HEK293T (cell line): ENCODE data around the gene RANBP2.

Experiments
- CTCF ChIA-PET: fragments of 350-600 bp; formaldehyde crosslinking; extraction: SDS; loops from one replicate; lab custom pipeline; 2021; ENCODE audit warnings: antibody characterized with exemption, inconsistent platforms; lab: Yijun Ruan, JAX
- POLR2A ChIA-PET: fragments of 350-600 bp; formaldehyde crosslinking; extraction: SDS; loops from one replicate; lab custom pipeline; 2020; ENCODE audit warnings: antibody characterized with exemption, inconsistent platforms; lab: Yijun Ruan, JAX
- DNase-seq: peaks from one replicate; pipeline ENCODE4 v3.0.0; 2012; ENCODE audit warnings: mixed read lengths; ENCODE audit errors: extremely low spot score
- ARNT ChIP-seq: fragments of 450-650 bp; IDR thresholded peaks from 2 replicates; pipeline ENCODE4 v1.6.1; 2017; ENCODE audit warnings: mild to moderate bottlenecking
- BHLHE40 ChIP-seq: fragments of 450-650 bp; IDR thresholded peaks from 2 replicates; pipeline ENCODE4 v1.6.1; 2016; ENCODE audit warnings: mild to moderate bottlenecking, moderate library complexity, borderline replicate concordance
- CTBP1 ChIP-seq: fragments of 450-650 bp; IDR thresholded peaks from 2 replicates; pipeline ENCODE4 v1.6.1; 2016; ENCODE audit warnings: borderline replicate concordance
- ELF4 ChIP-seq: fragments of 450-650 bp; IDR thresholded peaks from 2 replicates; pipeline ENCODE4 v1.6.1; 2017; ENCODE audit warnings: antibody characterized with exemption
- FOXA1 ChIP-seq: fragments of 450-650 bp; IDR thresholded peaks from 2 replicates; pipeline ENCODE4 v1.6.1; 2016; ENCODE audit warnings: mild to moderate bottlenecking
- FOXK2 ChIP-seq: fragments of 450-650 bp; IDR thresholded peaks from 2 replicates; pipeline ENCODE4 v1.6.1; 2016; ENCODE audit warnings: mild to moderate bottlenecking
- FOXM1 ChIP-seq: fragments of 450-650 bp; IDR thresholded peaks from 2 replicates; pipeline ENCODE4 v1.6.1; 2017; ENCODE audit warnings: mild to moderate bottlenecking, borderline replicate concordance
- HDGF ChIP-seq: fragments of 450-650 bp; IDR thresholded peaks from 2 replicates; pipeline ENCODE4 v1.6.1; 2017; ENCODE audit warnings: antibody characterized with exemption, borderline replicate concordance
- L3MBTL2 ChIP-seq: fragments of 450-650 bp; conservative IDR thresholded peaks from 2 replicates; pipeline ENCODE4 v1.6.1; 2016; ENCODE audit warnings: mild to moderate bottlenecking
- LEF1 ChIP-seq: fragments of 450-650 bp; IDR thresholded peaks from 2 replicates; pipeline ENCODE4 v1.6.1; 2017; ENCODE audit warnings: mild to moderate bottlenecking, borderline replicate concordance
- NFRKB ChIP-seq: fragments of 450-650 bp; IDR thresholded peaks from 2 replicates; pipeline ENCODE4 v1.6.1; 2016; ENCODE audit warnings: mild to moderate bottlenecking, moderate library complexity
- PKNOX1 ChIP-seq: fragments of 450-650 bp; IDR thresholded peaks from 2 replicates; pipeline ENCODE4 v1.6.1; 2016
- SP1 ChIP-seq: fragments of 450-650 bp; IDR thresholded peaks from 2 replicates; pipeline ENCODE4 v1.6.1; 2017
- SUZ12 ChIP-seq: fragments of 450-650 bp; IDR thresholded peaks from 2 replicates; pipeline ENCODE4 v1.6.1; 2016; ENCODE audit warnings: mild to moderate bottlenecking
- TARDBP ChIP-seq: fragments of 450-650 bp; IDR thresholded peaks from 2 replicates; pipeline ENCODE4 v1.6.1; 2016
- ZNF384 ChIP-seq: fragments of 450-650 bp; IDR thresholded peaks from 2 replicates; pipeline ENCODE4 v1.6.1; 2016

Gene RANBP2

DNA sequence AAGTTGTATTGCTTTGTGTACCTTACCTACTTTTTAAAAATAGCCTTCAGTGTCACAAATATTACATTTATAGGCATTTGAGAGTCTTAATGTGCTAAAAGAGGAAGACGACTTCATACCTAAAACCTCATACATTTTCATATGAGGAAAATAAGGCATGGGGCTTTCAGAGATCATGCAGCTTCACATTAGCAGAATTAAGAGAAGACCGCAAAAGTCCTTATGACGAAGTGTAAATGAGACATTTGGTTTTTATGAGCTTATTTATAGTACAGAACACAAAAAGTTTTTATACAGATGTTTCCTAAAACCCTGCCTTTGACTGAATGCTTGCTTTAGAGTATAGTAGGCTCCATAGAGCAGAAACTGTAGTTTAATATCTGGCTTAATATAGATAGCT, 57.2 kb downstream of the RANBP2 start:
- no peak for DNase-seq
- TF ChIP-seq TARDBP (no peak), PKNOX1 (no peak), ELF4 (no peak), NFRKB (no peak), HDGF (no peak)
- POLR2A ChIA-PET, result no interaction called here
- CTCF ChIA-PET, result no interaction called here

- DNase-seq, result no peak
Observed at GRCh38 chr2:108778857-108779256, 59.6 kb downstream of the RANBP2 start.

GRCh38 chr2:108786008-108786353, 66.7 kb downstream of the RANBP2 start:
- POLR2A ChIA-PET, result no interaction called here
- CTCF ChIA-PET, result no interaction called here
- no peak for DNase-seq
- TF ChIP-seq FOXM1 (no peak), PKNOX1 (no peak), ELF4 (no peak), ARNT (no peak), TARDBP (no peak), ZNF384 (0 out of 2 replicates have a peak, but pooled peaks have one; percentile 56), CTBP1 (no peak)

More at GRCh38 chr2:108778857-108779256, 59.6 kb downstream of the RANBP2 start:
- ChIA-PET CTCF (no interaction called here), POLR2A (no interaction called here)
- TF ChIP-seq ELF4, result no peak
- TF ChIP-seq CTBP1, result no peak
- no peak for TF ChIP-seq SUZ12
- TF ChIP-seq FOXK2, result no peak
- TF ChIP-seq BHLHE40, result no peak
- TF ChIP-seq FOXM1, result no peak
- TF ChIP-seq LEF1, result no peak
- TF ChIP-seq NFRKB, result no peak
- no peak for TF ChIP-seq HDGF
- no peak for TF ChIP-seq SP1
- TF ChIP-seq ZNF384, result no peak
- no peak for TF ChIP-seq PKNOX1
- no peak for TF ChIP-seq L3MBTL2

- TF ChIP-seq PKNOX1 (peak; percentile 10; the same call in 1 of the 2 replicates), ZNF384 (no peak), SP1 (no peak), NFRKB (no peak), FOXM1 (peak; percentile 36; the same call in 1 of the 2 replicates), HDGF (no peak), ARNT (no peak), L3MBTL2 (peak; percentile 76), SUZ12 (no peak), LEF1 (no peak)
- peak; percentile 92 for DNase-seq
- POLR2A ChIA-PET, result no interaction called here
- CTCF ChIA-PET, result no interaction called here
Observed at GRCh38 chr2:108786354-108787215, 67.3 kb downstream of the RANBP2 start, which contains the start of gene CCDC138. Gene CCDC138 (plus strand): TSS chr2:108786771. CDS start chr2:108786823, 52 bp downstream.

DNA sequence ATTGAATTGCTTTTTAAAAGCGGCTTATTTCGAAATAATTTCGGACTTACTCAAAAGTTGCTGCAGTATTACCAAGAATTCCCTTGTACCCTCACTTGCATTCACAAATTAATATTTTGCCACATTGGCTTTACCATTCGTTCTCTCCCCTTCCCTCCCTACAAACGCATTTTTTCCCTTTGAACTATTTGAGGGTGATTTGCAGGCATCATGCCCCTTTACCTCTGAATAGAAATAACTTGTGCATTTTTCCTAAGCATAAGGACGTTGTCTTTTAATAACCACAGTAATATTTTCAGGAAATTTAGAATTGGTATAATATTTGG, 67.9 kb downstream of the RANBP2 start:
- POLR2A ChIA-PET, result no interaction called here
- TF ChIP-seq FOXK2, result no peak
- no peak for TF ChIP-seq L3MBTL2
- TF ChIP-seq BHLHE40, result no peak
- TF ChIP-seq ZNF384, result no peak
- TF ChIP-seq ELF4, result no peak
- TF ChIP-seq SP1, result no peak
- TF ChIP-seq LEF1, result no peak
- no peak for TF ChIP-seq HDGF
- TF ChIP-seq CTBP1, result no peak
- no peak for TF ChIP-seq FOXA1
- no peak for TF ChIP-seq FOXM1
- TF ChIP-seq ARNT, result no peak
- no peak for TF ChIP-seq PKNOX1
- no peak for TF ChIP-seq NFRKB
- no peak for TF ChIP-seq SUZ12
- TF ChIP-seq TARDBP, result no peak
- DNase-seq, result no peak
- CTCF ChIA-PET, result no interaction called here
